T-helper 2 cell (primary cell): Measurements from ENCODE around the gene ANO7.

ENCODE experiments used
- DNase-seq, 5 experiments: peaks; one replicate each; pipeline versions ENCODE4 v3.0.0 to v3.0.0-alpha.2; 2012 to 2022

ANO7 gene

GRCh38 chr2:241228860-241229516 is 40.5 kb downstream of the ANO7 start:
- no peak for DNase-seq

- DNase-seq, result no peak
These were observed 41.3 kb downstream of the ANO7 start for GRCh38 chr2:241229563-241230401.

DNA sequence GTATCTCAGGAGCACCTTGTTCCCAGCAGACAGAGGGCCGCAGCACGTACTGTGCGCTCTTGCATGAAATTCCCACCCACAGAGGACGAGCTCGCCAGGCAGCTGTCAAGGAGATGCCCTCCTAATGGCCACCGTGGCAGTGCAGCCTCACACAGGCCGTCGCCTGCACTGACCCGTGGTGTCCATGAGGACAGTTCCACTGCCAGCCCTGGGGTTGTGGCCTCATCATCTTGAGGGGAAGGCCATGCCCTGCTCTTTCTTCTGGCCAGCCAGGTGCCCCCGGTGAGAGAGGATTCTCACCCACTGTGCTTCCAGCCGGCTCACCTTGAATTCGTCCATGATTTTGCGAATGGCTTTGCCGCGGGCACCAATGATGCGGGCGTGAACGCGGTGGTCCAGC is 42.0 kb downstream of the ANO7 start:
- no peak for DNase-seq

DNA sequence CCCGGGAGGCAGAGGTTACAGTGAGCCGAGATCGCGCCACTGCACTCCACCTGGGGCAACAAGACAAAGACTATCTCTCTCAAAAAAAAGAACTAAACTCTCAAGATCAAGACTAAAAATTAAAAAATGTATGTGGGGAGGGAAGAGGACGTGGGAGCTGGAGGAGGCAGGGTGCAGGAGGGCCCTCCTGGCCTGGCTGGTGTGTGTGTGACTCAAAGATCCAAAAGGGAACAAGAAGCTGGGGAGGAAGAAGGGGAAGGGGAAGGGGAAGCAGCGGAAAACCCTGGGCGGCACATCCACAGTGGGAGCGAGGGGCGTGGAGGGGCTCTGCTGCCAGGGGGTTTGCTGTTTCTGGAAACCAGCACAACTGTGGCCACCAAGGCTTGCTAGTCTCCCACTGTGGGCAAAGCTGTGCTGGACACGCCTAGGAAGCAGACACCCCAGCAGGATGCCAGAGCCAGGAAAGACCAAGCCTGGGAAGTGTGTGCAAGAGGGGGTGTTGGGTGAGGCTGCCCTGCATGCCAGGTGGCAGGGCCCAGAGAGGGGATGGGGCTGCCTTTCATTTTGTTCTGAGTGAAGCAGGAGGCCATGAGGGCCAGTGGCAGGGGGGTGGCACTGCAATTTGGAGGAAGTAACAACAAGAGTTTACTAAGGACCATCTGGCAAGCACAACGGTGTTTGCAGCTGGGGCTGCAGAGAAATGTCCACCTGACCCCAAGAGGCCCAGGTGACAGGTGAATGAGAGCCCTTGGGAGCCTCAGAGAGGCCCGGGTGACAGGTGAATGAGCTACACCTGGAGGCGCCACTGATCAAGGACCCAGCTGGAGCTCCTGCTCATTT is 44.5 kb downstream of the ANO7 start:
- no peak for DNase-seq

- DNase-seq, result no peak
These were observed 45.8 kb downstream of the ANO7 start for GRCh38 chr2:241234066-241234790.

GRCh38 chr2:241234962-241235740 is 46.7 kb downstream of the ANO7 start:
- DNase-seq, result no peak

DNA sequence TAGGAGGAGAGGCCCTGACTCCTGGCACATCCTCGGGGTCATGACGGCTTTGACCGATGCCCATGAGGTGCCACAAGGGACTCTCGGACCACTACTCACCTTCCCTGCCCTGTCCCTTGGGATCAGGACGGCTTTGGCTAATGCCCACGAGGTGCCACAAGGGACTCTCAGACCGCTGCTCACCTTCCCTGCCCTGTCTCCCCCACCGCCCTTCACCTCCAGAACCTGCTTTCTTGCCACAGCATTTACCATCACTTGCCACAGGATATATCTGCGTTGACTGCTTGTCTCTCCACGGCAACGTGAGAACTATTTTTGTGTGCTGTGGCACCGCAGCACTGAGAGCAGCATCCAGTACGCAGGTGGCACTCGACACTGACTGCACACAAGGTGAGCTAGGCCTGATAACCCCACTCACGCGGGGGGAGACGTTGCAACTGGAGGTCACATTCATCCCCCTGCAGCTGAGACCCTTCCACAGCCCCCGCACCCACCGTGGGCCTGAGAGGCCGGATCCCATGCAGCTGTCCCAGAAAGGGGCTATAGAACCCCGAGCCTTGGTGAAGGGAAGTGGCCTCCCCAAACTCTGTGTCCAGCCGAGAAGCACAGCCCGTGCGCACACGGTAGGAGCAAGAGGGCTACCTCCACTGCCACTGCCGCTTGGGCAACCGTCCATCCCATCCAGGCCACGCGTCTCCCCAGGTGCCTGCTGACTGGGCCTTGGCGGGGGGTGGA is 47.5 kb downstream of the ANO7 start:
- no peak for DNase-seq

GRCh38 chr2:241237047-241237446 is 48.6 kb downstream of the ANO7 start:
- no peak for DNase-seq

- DNase-seq, result no peak
These were observed 49.5 kb downstream of the ANO7 start for GRCh38 chr2:241237949-241238371.

DNA sequence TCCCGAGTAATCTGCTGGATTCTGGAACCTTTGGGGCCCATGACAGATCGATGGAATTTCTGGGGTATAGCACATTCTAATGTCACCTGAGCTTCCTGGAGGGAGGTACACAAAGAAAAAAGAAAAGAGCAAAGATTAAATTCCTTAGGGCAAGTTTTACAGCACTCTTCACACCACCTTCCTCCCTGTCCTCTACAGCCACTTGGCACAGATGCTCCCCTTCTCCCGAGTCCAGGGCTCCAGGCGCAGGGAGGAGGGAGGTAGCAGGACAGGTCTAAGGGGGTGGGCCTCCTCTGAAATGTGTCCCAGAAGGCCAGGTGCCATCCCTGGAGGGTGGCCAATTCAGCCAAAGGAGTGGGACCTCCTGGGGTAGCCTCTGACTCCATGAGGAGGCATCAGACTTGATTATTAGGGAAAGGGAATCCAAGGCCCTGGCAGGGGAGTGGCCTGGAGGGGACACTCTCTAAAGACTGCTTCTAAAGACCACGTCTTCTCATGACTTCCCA is 50.3 kb downstream of the ANO7 start:
- DNase-seq, result no peak

GRCh38 chr2:241239552-241240202 is 51.2 kb downstream of the ANO7 start:
- no peak for DNase-seq

- DNase-seq, result no peak
These were observed 52.0 kb downstream of the ANO7 start for GRCh38 chr2:241240320-241241004.

GRCh38 chr2:241241669-241242068 is 53.2 kb downstream of the ANO7 start:
- no peak for DNase-seq

DNA sequence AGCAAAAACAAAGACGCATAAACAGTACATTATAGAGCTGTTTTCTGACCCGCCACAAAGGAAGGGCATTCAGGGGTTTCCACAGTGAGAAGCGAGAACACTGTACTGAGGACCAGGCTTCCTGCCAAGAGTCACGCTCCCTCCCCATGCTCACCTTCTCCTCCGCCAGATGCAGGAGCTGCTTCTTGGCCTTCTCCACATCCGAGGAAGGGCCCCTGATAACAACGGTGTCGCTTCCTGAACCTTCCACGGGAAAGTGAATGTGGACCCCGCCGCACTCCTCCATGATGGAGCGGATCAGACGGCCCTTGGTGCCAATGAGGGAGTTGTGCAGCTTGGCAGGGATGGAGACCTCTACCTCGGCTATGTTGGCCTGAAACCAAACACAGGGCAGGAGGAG is 53.8 kb downstream of the ANO7 start:
- DNase-seq, result no peak

DNA sequence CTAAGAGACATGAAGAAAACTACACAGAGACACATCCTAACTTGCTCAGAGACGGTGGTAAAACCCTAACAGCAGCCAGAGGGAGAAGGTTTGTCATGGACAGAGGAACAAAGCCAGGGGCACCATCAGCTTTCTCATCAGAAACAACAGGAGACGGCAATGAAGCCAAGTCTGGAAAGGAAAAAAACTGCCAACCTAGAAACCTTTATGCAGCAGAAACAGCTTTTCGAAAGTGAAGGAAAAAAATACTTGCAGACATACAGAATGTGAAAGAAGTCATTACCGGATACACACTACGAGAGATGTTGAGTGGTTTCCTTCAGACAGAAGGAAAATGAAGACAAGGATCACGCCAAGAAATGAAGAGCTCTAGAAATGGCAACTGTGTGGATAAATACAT is 55.9 kb downstream of the ANO7 start:
- DNase-seq, result no peak

- no peak for DNase-seq
These were observed 59.8 kb downstream of the ANO7 start for GRCh38 chr2:241248289-241248688.

DNA sequence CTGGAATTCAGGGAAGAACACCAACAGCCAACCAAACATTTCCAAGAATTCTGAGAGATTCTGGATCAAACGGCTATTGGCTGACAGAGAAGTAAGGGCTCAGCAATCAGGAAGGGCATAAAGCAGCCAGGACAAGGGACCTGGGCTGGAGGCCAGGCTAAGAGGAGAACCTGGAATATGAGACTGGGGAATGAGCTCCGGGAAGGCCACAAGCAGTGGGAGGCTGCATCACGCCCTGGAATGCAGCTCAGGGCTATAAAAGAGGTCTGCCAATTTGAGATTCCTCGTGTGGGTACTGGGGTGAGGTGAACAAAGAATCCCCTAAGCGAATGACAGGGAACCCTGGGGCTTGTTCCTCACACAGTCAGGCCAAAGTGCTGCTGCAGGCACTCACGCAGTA is 60.4 kb downstream of the ANO7 start:
- no peak for DNase-seq

GRCh38 chr2:241249654-241250053 is 61.2 kb downstream of the ANO7 start:
- no peak for DNase-seq

GRCh38 chr2:241252778-241253475 is 64.5 kb downstream of the ANO7 start:
- DNase-seq, result no peak
